H9 (cell line): ENCODE measurements around the gene AFAP1L1. TPM values are rescaled to one million over a fixed set of nuclear protein-coding genes. Genes with fewer than 3 reads are reported as not detected.

Source experiments
- DNase-seq: peaks from one replicate; pipeline ENCODE4 v3.0.0-alpha.2; 2017
- H2AFZ ChIP-seq: one replicate; pipeline ENCODE4 v1.6.1; 2013; ENCODE audit warnings: mild to moderate bottlenecking, low read length, control low read depth, moderate library complexity
- H2AK5ac ChIP-seq: 2 replicates; pipeline ENCODE4 v1.6.1; 2013; ENCODE audit warnings: low read length, control low read depth, mixed read lengths; ENCODE audit not compliant: insufficient read length
- H2BK120ac ChIP-seq: one replicate; pipeline ENCODE4 v1.6.1; 2013; ENCODE audit warnings: low read depth, mild to moderate bottlenecking, low read length, control low read depth, inconsistent platforms; ENCODE audit not compliant: poor library complexity, severe bottlenecking
- H2BK12ac ChIP-seq: 2 replicates; pipeline ENCODE4 v1.6.1; 2013; ENCODE audit warnings: low read length, control low read depth, mixed read lengths, low read depth; ENCODE audit not compliant: insufficient read length
- H2BK15ac ChIP-seq: 2 replicates; pipeline ENCODE4 v1.6.1; 2013; ENCODE audit warnings: low read depth, low read length, control low read depth
- H2BK20ac ChIP-seq: one replicate; pipeline ENCODE4 v1.6.1; 2013; ENCODE audit warnings: low read depth, mild to moderate bottlenecking, low read length, control low read depth, inconsistent platforms; ENCODE audit not compliant: poor library complexity, severe bottlenecking
- H2BK5ac ChIP-seq: 2 replicates; pipeline ENCODE4 v1.6.1; 2013; ENCODE audit warnings: low read length, control low read depth, mixed read lengths; ENCODE audit not compliant: insufficient read length
- H3K14ac ChIP-seq: 2 replicates; pipeline ENCODE4 v1.6.1; 2013; ENCODE audit warnings: low read length, control low read depth; ENCODE audit not compliant: insufficient read depth
- H3K18ac ChIP-seq: 2 replicates; pipeline ENCODE4 v1.6.1; 2013; ENCODE audit warnings: low read depth, mild to moderate bottlenecking, mixed read lengths, low read length, control low read depth; ENCODE audit not compliant: insufficient read length
- H3K23ac ChIP-seq: 2 replicates; pipeline ENCODE4 v1.6.1; 2013; ENCODE audit warnings: low read length, control low read depth, mixed read lengths, low read depth; ENCODE audit not compliant: insufficient read length
- H3K23me2 ChIP-seq: 2 replicates; pipeline ENCODE4 v1.6.1; 2013; ENCODE audit warnings: low read depth, mild to moderate bottlenecking, mixed read lengths, low read length, control low read depth; ENCODE audit not compliant: insufficient read length, poor library complexity, severe bottlenecking
- H3K27ac ChIP-seq: 2 replicates; pipeline ENCODE4 v1.5.1; 2013; ENCODE audit warnings: low read length, control low read depth, mixed read lengths, low read depth; ENCODE audit not compliant: insufficient read length
- H3K27me3 ChIP-seq: 2 replicates; pipeline ENCODE4 v1.6.1; 2013; ENCODE audit warnings: low read length, control low read depth, inconsistent platforms; ENCODE audit not compliant: insufficient read depth
- H3K4ac ChIP-seq: 2 replicates; pipeline ENCODE4 v1.6.1; 2013; ENCODE audit warnings: low read depth, mild to moderate bottlenecking, control low read depth, inconsistent platforms, low read length, moderate library complexity
- H3K4me1 ChIP-seq: 2 replicates; pipeline ENCODE4 v1.6.1; 2013; ENCODE audit warnings: low read length, control low read depth, inconsistent platforms; ENCODE audit not compliant: insufficient read depth
- H3K4me2 ChIP-seq: 2 replicates; pipeline ENCODE4 v1.6.1; 2013; ENCODE audit warnings: low read length, control low read depth, mixed read lengths; ENCODE audit not compliant: insufficient read length, insufficient read depth
- H3K56ac ChIP-seq: 2 replicates; pipeline ENCODE4 v1.6.1; 2013; ENCODE audit warnings: low read depth, mild to moderate bottlenecking, mixed read lengths, low read length, control low read depth; ENCODE audit not compliant: insufficient read length
- H3K79me1 ChIP-seq: 2 replicates; pipeline ENCODE4 v1.6.1; 2013; ENCODE audit warnings: low read depth, mild to moderate bottlenecking, moderate library complexity, low read length, control low read depth, inconsistent platforms; ENCODE audit not compliant: insufficient read depth, poor library complexity, severe bottlenecking
- H3K79me2 ChIP-seq: 2 replicates; pipeline ENCODE4 v1.6.1; 2013; ENCODE audit warnings: low read length, control low read depth, inconsistent platforms; ENCODE audit not compliant: insufficient read depth
- H3K9ac ChIP-seq: 2 replicates; pipeline ENCODE4 v1.6.1; 2013; ENCODE audit warnings: low read length, control low read depth, mixed read lengths; ENCODE audit not compliant: insufficient read length; ENCODE audit errors: extremely low read depth
- H3K9me3 ChIP-seq: one replicate; pipeline ENCODE4 v1.6.1; 2013; ENCODE audit warnings: low read depth, low read length, inconsistent platforms; ENCODE audit not compliant: control insufficient read depth
- H3T11ph ChIP-seq: one replicate; pipeline ENCODE4 v1.6.1; 2013; ENCODE audit warnings: mild to moderate bottlenecking, low read length, control low read depth, inconsistent platforms
- H4K20me1 ChIP-seq: one replicate; pipeline ENCODE4 v1.6.1; 2013; ENCODE audit not compliant: control insufficient read depth, insufficient read length, insufficient read depth
- H4K5ac ChIP-seq: 2 replicates; pipeline ENCODE4 v1.6.1; 2013; ENCODE audit warnings: low read depth, mild to moderate bottlenecking, mixed read lengths, low read length, control low read depth; ENCODE audit not compliant: insufficient read length
- H4K8ac ChIP-seq: replicated peaks from 2 replicates; pipeline ENCODE4 v1.6.1; 2013; ENCODE audit warnings: low read length, control low read depth, mixed read lengths, low read depth; ENCODE audit not compliant: insufficient read length
- H4K91ac ChIP-seq: 2 replicates; pipeline ENCODE4 v1.6.1; 2013; ENCODE audit warnings: low read depth, mild to moderate bottlenecking, moderate library complexity, mixed read lengths, low read length, control low read depth; ENCODE audit not compliant: insufficient read length
- H3K27ac Mint-ChIP-seq, 3 experiments: 2 replicates in 2 of 3; 3 replicates in 1 of 3; pipeline ENCODE4 v1.8.0; 2020 to 2021; ENCODE audit warnings: mixed read lengths in 3 of 3, mild to moderate bottlenecking in 1 of 3, moderate library complexity in 1 of 3
- H3K27me3 Mint-ChIP-seq: 2 replicates; pipeline ENCODE4 v1.8.0; 2021; ENCODE audit warnings: low read depth, mild to moderate bottlenecking, moderate library complexity, mixed read lengths
- H3K36me3 Mint-ChIP-seq, 3 experiments: 2 replicates in 2 of 3; 3 replicates in 1 of 3; pipeline ENCODE4 v1.8.0; 2020 to 2021; ENCODE audit warnings: low read depth in 3 of 3, mixed read lengths in 3 of 3; ENCODE audit not compliant: insufficient read depth in 1 of 3
- H3K4me1 Mint-ChIP-seq, 2 experiments: 2 replicates each; pipeline ENCODE4 v1.8.0; 2020; ENCODE audit warnings: mixed read lengths in 2 of 2
- H3K4me3 Mint-ChIP-seq, 2 experiments: 2 replicates in 1 of 2; 3 replicates in 1 of 2; pipeline ENCODE4 v1.8.0; 2020 to 2021; ENCODE audit warnings: mild to moderate bottlenecking in 2 of 2, mixed read lengths in 2 of 2, moderate library complexity in 1 of 2
- H3K9me3 Mint-ChIP-seq, 2 experiments: 2 replicates in 1 of 2; 3 replicates in 1 of 2; pipeline ENCODE4 v1.8.0; 2020; ENCODE audit warnings: mild to moderate bottlenecking in 2 of 2, mixed read lengths in 2 of 2, moderate library complexity in 1 of 2
- WGBS: extraction: QIAGEN DNeasy Blood & Tissue Kit; methylation state at CpG from one replicate; pipeline ENCODE4 v1.1.7; 2013; ENCODE audit warnings: missing lambda C conversion rate, low lambda C conversion rate, mixed read lengths; ENCODE audit not compliant: insufficient read length; ENCODE audit errors: extremely low coverage; 5-methylcytosine and 5-hydroxymethylcytosine counted together
- total RNA-seq: library from RNA; stranded (reverse); gene quantifications from 2 replicates; pipeline ENCODE4 v1.2.1, GENCODE V29; 2021
- TF ChIP-seq, protein P1 (sequence below): fragments of 200-600 bp; sonication (generic); conservative IDR thresholded peaks from 3 replicates; pipeline ENCODE4 v1.8.0; 2021; ENCODE audit warnings: antibody characterized with exemption, mild to moderate bottlenecking

AFAP1L1 gene
- total RNA-seq, 1 experiment from 2014 or later: 1.8 TPM

GRCh38 chr5:149362541-149362940, 90.9 kb downstream of the AFAP1L1 start:
- no peak overlapping the region for H3K56ac ChIP-seq
- H2BK15ac ChIP-seq: no peak overlapping the region
- no peak overlapping the region for H4K8ac ChIP-seq
- H3T11ph ChIP-seq: no peak overlapping the region
- H3K4me3 Mint-ChIP-seq: no peak overlapping the region
- no peak overlapping the region for H3K18ac ChIP-seq
- no peak overlapping the region for H2AK5ac ChIP-seq
- H3K27me3 ChIP-seq: no peaks in the 10 kb centered on the region
- no peak overlapping the region for H2BK12ac ChIP-seq
- no peak overlapping the region for H2AFZ ChIP-seq
- no peak overlapping the region for H4K5ac ChIP-seq
- H3K27ac Mint-ChIP-seq: peak overlapping the region in 1 of 3 experiments; percentile 25; a peak in 2 of 7 replicates
- H2BK120ac ChIP-seq: no peak overlapping the region
- H3K9ac ChIP-seq: no peak overlapping the region
- WGBS: no CpG with 5 or more reads among the region's 12 CpGs
- H3K9me3 Mint-ChIP-seq: no peaks in the 10 kb centered on the region
- H3K4ac ChIP-seq: no peak overlapping the region
- no peak overlapping the region for H3K4me2 ChIP-seq
- no peak overlapping the region for H4K91ac ChIP-seq
- TF ChIP-seq, protein P1, sequence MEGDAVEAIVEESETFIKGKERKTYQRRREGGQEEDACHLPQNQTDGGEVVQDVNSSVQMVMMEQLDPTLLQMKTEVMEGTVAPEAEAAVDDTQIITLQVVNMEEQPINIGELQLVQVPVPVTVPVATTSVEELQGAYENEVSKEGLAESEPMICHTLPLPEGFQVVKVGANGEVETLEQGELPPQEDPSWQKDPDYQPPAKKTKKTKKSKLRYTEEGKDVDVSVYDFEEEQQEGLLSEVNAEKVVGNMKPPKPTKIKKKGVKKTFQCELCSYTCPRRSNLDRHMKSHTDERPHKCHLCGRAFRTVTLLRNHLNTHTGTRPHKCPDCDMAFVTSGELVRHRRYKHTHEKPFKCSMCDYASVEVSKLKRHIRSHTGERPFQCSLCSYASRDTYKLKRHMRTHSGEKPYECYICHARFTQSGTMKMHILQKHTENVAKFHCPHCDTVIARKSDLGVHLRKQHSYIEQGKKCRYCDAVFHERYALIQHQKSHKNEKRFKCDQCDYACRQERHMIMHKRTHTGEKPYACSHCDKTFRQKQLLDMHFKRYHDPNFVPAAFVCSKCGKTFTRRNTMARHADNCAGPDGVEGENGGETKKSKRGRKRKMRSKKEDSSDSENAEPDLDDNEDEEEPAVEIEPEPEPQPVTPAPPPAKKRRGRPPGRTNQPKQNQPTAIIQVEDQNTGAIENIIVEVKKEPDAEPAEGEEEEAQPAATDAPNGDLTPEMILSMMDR: no peak
- no peaks in the 10 kb centered on the region for H4K20me1 ChIP-seq
- no peak overlapping the region for H3K14ac ChIP-seq
- no peaks in the 10 kb centered on the region for H3K9me3 ChIP-seq
- H3K27ac ChIP-seq: no peak overlapping the region
- no peak overlapping the region for H2BK5ac ChIP-seq
- H3K27me3 Mint-ChIP-seq: peaks cover 4% of the 10 kb centered on the region; the same call in 1 of the 2 replicates
- H2BK20ac ChIP-seq: no peak overlapping the region
- H3K79me1 ChIP-seq: no peaks in the 10 kb centered on the region
- no peak for DNase-seq
- peaks cover 4% of the 10 kb centered on the region for H3K23me2 ChIP-seq
- no peak overlapping the region for H3K23ac ChIP-seq
- no peaks in the 10 kb centered on the region for H3K4me1 ChIP-seq
- H3K4me1 Mint-ChIP-seq: peaks cover 16% of the 10 kb centered on the region in 2 experiments
- H3K36me3 Mint-ChIP-seq: peaks cover 0 to 12% (median 3%) of the 10 kb centered on the region in 3 experiments; a peak in 4 of 7 replicates
- no peaks in the 10 kb centered on the region for H3K79me2 ChIP-seq
